Measurements from ENCODE around the gene TXNRD2.

Gene TXNRD2

DNA sequence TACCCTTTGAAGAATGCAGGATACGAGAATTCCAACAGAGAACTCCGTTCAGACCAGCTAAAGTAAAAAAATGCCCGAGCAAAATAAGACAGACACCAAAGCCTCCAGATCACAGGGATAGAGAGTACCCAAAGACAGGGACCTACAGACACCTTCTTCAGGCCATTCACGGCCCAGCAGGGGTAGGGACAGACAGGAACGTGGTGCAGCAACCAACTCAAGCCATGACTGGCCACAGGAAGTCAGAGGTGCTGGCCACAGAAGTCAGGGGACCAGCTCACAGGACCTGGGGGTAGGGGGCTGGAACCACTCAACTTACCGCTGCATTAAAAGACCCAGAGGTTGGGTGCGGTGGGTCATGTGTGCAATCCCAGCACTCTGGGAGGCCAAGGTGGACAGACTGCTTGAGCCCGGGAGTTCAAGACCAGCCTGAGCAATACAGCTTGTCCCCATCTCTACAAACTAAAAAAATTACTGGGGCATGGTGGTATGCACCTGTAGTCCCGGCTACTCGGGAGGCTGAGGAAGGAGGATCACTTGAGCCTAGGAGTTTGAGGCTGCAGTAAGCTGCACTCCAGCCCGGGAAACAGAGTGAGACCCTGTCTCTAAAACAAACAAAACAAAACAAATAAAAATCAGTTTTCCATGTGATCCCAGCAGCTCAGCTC, 39.9 kb downstream of the TXNRD2 start:
- TF ChIP-seq, protein P1, sequence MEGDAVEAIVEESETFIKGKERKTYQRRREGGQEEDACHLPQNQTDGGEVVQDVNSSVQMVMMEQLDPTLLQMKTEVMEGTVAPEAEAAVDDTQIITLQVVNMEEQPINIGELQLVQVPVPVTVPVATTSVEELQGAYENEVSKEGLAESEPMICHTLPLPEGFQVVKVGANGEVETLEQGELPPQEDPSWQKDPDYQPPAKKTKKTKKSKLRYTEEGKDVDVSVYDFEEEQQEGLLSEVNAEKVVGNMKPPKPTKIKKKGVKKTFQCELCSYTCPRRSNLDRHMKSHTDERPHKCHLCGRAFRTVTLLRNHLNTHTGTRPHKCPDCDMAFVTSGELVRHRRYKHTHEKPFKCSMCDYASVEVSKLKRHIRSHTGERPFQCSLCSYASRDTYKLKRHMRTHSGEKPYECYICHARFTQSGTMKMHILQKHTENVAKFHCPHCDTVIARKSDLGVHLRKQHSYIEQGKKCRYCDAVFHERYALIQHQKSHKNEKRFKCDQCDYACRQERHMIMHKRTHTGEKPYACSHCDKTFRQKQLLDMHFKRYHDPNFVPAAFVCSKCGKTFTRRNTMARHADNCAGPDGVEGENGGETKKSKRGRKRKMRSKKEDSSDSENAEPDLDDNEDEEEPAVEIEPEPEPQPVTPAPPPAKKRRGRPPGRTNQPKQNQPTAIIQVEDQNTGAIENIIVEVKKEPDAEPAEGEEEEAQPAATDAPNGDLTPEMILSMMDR (IDR thresholded peaks at IDR 0.05) = no peak
- Histone ChIP-seq H3K27ac (no peak overlapping the region), H3K4me3 (no peak overlapping the region)
- DNase-seq (ENCODE audit: low spot score) = no peak

DNA sequence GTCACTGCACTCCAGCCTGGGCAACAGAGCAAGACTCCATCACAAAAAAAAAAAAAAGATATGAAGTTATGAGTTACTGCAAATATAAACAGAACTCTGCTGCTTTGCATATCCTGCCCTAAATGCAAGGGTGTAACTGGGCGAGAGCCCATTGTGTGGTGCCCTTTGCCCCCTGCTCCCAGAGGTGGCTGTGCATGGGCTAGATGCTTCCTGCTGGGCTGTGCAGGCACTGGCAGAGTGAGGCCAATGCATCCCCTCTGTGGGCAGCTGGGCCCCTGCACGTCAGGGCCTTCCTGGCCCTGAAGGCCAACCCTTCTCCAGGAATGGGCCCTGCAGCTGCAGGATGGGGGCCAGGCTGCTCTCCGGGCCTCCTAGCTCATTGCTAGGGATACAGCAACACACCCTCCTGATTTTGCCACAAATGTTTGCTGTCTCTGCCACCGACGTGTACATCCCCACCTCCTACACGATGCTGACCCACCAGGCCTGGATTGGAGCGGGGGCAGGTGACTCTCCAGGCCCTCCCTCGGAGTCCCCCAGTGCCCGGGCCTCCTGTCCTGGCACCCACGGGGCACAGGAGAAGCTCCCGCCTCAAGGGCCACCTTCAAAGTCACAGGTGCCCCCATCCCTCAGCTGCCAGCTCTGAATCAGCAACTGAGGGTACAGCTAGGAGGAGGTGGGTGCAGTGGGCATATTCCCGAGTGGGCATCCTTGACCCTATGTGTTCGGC, 40.7 kb downstream of the TXNRD2 start:
- no peak overlapping the region for H3K27ac ChIP-seq
- no peak for DNase-seq (ENCODE audit: low spot score)
- no peak overlapping the region for H3K4me3 ChIP-seq
- TF ChIP-seq, protein P1 (IDR thresholded peaks at IDR 0.05) = no peak

DNA sequence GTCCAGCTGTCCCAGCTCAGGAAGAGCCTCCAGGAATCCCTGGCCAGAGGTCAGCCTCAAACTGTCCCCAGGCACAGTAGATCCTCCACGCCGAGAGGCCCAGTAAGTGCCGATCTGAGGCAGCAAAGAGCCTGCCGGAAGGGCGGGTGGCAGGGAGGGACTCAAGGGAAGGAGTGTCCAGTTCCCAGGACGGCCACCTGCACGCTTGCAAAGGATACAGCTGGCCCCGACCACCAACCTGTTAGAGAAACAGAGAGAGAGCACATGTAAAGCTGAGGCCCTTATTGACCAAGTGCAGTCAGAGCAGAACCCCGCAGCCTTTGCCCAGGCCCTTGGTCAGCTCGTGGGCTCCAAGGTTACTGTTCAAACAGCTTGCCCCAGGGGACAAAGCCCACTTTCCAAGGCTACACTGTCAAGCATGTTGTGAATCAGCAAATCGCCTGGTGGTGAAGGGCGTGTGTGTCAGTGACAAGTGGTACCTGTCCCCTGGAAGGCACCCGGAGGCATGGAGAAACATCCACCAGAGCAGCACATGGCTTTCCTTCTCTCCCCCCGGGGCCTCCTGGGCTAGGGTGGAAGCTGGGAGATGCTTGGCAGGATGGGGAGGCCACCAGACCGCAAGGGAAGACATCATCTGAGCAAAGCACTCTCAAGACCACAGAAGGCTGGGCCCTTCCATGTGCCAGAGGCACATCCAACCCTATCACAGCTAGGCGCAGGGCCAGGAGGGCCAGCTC, 42.6 kb downstream of the TXNRD2 start:
- H3K27ac ChIP-seq = no peak overlapping the region
- TF ChIP-seq, protein P1 (IDR thresholded peaks at IDR 0.05) = no peak
- no peak for DNase-seq (ENCODE audit: low spot score)
- H3K4me3 ChIP-seq = no peak overlapping the region

DNA sequence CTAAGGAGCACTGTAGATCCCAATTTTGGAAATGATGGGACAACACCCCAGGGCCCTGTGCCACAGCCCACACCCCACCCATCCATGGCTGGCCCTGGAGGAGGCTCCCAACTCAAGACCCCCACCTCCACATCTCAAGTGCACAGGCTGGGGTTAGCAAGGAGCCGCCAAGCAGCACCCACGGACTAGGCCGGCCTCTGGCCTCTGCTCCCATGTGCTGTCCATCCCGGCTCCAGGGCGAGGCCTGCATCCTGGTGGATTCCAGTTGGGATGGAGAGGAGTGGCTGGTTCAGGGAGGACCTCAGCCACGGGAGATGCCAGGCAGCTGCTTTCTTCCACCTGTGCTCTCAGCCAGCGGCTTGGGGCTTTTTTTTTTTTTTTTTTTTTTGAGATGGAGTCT, 43.5 kb downstream of the TXNRD2 start:
- no peak for DNase-seq (ENCODE audit: low spot score)
- TF ChIP-seq, protein P1 (IDR thresholded peaks at IDR 0.05) = no peak
- Histone ChIP-seq H3K4me3 (no peak overlapping the region), H3K27ac (no peak overlapping the region)

DNA sequence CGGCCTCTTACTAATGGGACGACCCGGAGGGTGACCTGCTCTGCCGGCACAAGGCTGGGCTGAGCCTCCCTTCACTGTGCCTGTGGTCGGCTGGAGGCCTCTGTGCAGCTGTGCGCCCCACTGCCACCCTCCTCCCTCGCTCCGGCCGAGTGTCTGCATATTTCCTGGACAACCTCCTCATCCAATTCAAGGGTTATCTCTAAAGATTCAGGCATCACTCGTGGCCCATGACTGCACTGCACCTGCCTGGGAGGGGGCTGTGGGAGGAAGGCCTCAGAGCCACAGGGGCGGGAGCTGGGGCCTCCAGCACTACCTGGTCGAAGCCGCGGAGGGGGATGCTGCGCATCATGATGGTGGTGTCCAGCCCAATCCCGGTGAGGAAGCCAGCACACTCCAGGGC, 43.9 kb downstream of the TXNRD2 start:
- H3K27ac ChIP-seq = no peak overlapping the region
- DNase-seq (ENCODE audit: low spot score) = no peak
- TF ChIP-seq, protein P1 (IDR thresholded peaks at IDR 0.05) = no peak
- no peak overlapping the region for H3K4me3 ChIP-seq

DNA sequence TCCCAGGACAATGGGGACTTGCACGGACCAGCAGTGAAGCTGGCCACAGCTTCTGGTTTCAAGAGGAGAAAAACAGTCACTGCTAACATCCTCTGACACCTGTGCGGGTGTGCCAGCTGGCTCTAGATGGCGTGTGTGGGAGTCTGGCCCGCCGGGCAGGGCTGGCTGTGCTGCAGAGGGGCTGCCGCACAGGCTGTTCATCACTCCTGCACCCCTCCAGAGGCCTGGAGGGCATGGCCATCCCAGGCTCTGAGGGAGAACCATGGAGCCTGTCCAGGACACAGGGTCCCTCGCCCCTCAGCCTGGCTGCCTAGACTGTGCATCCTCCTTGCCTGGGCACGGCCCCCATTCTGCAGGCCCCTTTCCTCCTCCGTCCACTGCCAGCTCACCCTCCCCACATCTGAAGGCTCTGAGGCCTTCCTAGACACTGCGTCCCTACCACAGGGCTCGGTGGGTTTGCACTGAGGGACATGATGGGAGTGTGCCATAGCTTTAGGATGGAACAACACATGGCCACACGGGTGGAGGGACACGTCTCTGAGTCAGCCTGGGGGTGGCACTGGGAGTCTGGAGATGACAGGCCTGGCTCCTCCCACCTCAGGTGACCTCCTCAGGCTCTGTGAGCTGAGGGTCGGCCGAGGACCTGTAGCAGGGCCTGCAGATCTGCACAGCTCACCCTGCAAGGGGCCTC, 44.8 kb downstream of the TXNRD2 start:
- TF ChIP-seq, protein P1 (IDR thresholded peaks at IDR 0.05) = no peak
- DNase-seq (ENCODE audit: low spot score) = no peak
- no peak overlapping the region for H3K4me3 ChIP-seq
- no peak overlapping the region for H3K27ac ChIP-seq

All from coronary artery (tissue), 2 donors.